GM13976 (cell line): ENCODE data around the gene CDK8.

Experiments
- DNase-seq: peaks from one replicate; pipeline ENCODE4 v3.0.0; 2012; ENCODE audit warnings: low spot score
- in situ Hi-C: fragments of 300-500 bp; cut with MboI; formaldehyde crosslinking; loops from one replicate; pipeline ENCODE4 v1.12.0; 2022; ENCODE audit warnings: low sequenced_read_pairs, mixed read lengths, inconsistent platforms; ENCODE audit not compliant: unreplicated experiment
- TF ChIP-seq, protein P1 (sequence below): IDR thresholded peaks from 2 replicates; pipeline ENCODE4 v1.5.1; 2012; ENCODE audit warnings: borderline replicate concordance, mild to moderate bottlenecking; ENCODE audit not compliant: insufficient read depth; ENCODE audit errors: extremely low read depth, missing control alignments, control extremely low read depth

CDK8 gene

DNA sequence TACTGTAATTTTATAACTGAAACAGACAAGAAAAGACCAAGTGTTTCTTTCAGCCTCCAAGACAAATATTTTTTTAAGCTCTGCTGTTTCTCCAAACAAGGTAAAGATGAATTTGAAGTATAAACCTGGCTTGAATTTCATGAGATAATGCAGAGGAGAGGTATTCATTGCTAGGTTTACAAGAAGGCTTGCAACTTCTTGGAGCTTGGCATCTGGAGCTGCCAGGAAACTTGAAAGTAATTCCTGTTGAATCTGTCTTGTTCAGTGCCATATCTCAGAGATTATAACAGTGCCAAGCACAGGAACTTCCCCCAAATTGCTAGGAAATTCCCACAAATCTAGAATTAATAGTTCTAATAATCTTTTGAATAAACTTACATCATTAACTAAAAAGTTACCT, 70.9 kb downstream of the CDK8 start:
- no peak for DNase-seq
- in situ Hi-C loops = no loop called here
- TF ChIP-seq, protein P1, sequence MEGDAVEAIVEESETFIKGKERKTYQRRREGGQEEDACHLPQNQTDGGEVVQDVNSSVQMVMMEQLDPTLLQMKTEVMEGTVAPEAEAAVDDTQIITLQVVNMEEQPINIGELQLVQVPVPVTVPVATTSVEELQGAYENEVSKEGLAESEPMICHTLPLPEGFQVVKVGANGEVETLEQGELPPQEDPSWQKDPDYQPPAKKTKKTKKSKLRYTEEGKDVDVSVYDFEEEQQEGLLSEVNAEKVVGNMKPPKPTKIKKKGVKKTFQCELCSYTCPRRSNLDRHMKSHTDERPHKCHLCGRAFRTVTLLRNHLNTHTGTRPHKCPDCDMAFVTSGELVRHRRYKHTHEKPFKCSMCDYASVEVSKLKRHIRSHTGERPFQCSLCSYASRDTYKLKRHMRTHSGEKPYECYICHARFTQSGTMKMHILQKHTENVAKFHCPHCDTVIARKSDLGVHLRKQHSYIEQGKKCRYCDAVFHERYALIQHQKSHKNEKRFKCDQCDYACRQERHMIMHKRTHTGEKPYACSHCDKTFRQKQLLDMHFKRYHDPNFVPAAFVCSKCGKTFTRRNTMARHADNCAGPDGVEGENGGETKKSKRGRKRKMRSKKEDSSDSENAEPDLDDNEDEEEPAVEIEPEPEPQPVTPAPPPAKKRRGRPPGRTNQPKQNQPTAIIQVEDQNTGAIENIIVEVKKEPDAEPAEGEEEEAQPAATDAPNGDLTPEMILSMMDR = no peak

DNA sequence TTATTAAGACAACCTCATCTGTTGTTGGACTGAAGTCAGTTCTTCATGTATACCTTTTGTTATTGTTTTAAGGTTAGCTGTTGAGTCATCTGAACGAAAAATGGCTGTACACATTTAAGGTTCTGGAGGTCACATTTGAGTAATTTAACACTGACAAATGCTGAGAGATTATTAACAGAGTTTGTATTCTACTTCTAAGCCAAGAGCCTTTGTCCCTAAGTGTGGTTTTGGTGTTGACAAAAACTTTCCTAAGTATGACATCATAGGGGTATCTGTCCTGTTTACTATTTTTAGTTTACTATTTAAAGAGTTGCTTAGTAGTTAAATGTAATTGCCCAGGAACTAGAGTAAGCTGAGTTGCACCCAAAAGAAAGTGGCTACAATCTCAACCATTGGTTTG, 71.9 kb downstream of the CDK8 start:
- peak; percentile 31 for DNase-seq
- TF ChIP-seq, protein P1 = no peak
- in situ Hi-C loops = no loop called here

DNA sequence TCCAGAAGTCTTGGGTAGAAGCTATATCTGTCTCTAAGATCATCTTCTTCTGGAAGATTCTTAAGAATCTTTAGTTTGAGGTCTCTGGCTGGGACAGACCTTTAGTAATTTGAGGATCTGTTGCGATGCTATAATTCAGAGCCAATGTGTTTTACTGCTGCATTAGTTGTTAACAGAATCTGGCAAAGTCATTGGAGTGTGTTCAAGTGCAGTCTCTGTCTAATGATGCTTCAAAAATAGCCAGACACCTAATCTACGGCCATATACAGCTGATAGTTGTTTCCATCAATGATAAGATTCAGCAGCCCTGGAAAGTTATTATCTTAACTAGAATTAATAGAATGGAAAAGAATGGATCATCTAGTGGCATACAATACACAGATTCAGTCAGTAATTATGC, 72.6 kb downstream of the CDK8 start:
- TF ChIP-seq, protein P1 = no peak
- no peak for DNase-seq
- in situ Hi-C loops = no loop called here

DNA sequence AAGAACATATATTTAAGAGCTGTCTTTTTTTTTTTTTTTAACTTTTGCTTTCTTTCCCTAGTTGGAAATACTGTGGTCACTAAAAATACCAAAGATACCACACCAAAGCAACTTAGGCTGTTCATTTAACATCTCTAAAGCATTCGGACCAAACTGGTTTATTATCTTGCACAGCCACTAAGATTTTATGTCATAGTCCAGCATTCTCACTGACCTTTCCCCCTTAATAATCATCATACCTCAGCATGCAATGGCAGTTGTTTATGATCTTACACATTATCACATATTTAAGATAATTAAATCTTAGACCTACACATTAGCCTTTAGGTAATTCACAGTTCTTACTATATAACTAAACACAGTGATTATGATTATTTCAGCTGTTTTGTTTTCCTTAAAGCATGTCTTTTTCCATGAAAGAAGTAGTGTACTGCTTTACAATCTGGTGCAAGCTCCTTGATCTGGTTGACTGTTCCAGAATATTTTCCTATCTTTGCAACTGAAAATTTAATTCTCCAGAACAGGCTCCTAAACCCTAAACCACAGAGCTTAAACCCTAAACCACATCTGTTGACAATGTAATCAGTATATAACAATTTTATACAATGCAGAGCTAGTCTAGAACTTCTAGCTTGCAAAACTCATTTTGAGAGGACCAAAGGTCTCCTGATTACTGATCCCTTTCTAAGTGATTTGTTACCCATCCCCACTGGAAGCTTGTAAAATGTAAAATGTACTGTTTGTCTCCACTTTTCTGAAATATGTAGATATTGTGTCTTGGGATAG, 74.2 kb downstream of the CDK8 start:
- TF ChIP-seq, protein P1 = no peak
- in situ Hi-C loops = no loop called here
- no peak for DNase-seq

DNA sequence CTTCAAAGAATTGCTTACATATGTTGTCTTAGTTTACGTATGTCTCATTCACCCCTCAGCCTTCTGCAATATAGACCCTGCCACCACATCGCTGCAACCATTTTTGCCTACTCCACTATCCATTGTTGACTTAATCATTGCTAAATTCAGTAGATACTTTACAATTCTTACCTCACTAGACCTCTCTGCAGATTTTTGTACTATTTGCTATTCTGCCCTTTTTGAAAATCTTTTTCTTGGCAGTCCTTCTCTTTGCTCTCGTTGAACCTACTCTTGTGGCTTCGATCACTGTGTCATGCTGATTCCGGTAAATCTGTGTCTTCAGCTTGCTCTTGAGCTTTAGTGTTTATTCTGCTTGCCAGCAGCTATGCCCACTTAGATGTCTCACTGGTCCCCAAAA, 81.2 kb downstream of the CDK8 start:
- no peak for DNase-seq
- in situ Hi-C loops = no loop called here
- TF ChIP-seq, protein P1 = no peak

DNA sequence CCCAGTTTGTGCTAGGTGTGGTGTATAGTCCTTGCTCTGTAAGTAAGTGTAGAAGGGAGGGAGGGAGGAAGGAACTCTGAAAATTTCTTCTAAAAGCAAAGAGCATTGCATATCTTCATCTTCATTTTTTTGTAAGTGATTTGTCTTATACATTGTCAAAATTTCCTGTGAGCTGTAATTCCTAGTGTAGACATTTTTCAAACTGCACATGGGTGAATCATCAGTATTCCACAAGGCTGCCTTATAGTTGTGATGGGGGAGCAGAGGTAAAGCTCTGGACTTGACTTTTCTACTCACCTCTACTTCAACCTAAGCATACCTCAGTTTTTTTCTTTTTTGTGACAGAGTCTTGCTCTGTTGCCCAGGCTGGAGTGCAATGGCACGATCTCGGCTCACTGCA, 86.9 kb downstream of the CDK8 start:
- TF ChIP-seq, protein P1 = no peak
- in situ Hi-C loops = no loop called here
- no peak for DNase-seq
